ENCODE measurements around the gene AGFG1.

AGFG1 gene

GRCh38 chr2:227606476-227606875 is 134.5 kb downstream of the AGFG1 start:
- no peak for DNase-seq (ENCODE audit: low read depth in 2 of 3, low spot score in 1 of 3)

GRCh38 chr2:227607941-227608340 is 136.0 kb downstream of the AGFG1 start:
- DNase-seq (ENCODE audit: low read depth in 2 of 3, low spot score in 1 of 3) = no peak

GRCh38 chr2:227608561-227609338 is 136.8 kb downstream of the AGFG1 start:
- DNase-seq (ENCODE audit: low read depth in 2 of 3, low spot score in 1 of 3) = no peak

GRCh38 chr2:227610123-227610522 is 138.2 kb downstream of the AGFG1 start:
- no peak for DNase-seq (ENCODE audit: low read depth in 2 of 3, low spot score in 1 of 3)
